GM23338 (cell line): ENCODE measurements around the gene EFR3B.

ENCODE experiments used
- CREB1 ChIP-seq: fragments of 250-450 bp; sonication (Bioruptor Pico); IDR thresholded peaks from 2 replicates; pipeline ENCODE4 v1.5.0; 2020; ENCODE audit warnings: low read depth, mild to moderate bottlenecking, moderate library complexity
- CTCF ChIP-seq, 2 experiments: fragments of 200-600 bp in 1 of 2; sonication (generic) in 1 of 2; conservative IDR thresholded peaks; 2 replicates each; pipeline versions ENCODE4 v1.5.1 to v1.6.1; 2016 to 2017; ENCODE audit warnings: antibody characterized with exemption in 2 of 2, low read depth in 2 of 2, mild to moderate bottlenecking in 2 of 2, moderate library complexity in 1 of 2
- ETS1 ChIP-seq: IDR thresholded peaks from 2 replicates; pipeline ENCODE4 v1.6.1; 2016; ENCODE audit warnings: antibody characterized with exemption
- EZH2 ChIP-seq: fragments of 200-600 bp; sonication (generic); IDR thresholded peaks from one replicate; pipeline ENCODE4 v1.8.0; 2017; ENCODE audit warnings: antibody characterized with exemption, mild to moderate bottlenecking, low read depth; ENCODE audit not compliant: unreplicated experiment
- EZH2phosphoT487 ChIP-seq: fragments of 200-600 bp; sonication (generic); IDR thresholded peaks from one replicate; pipeline ENCODE4 v1.8.1; 2018; ENCODE audit warnings: antibody characterized with exemption; ENCODE audit not compliant: unreplicated experiment
- JUNB ChIP-seq: IDR thresholded peaks from one replicate; pipeline ENCODE4 v1.6.1; 2016; ENCODE audit warnings: antibody characterized with exemption; ENCODE audit not compliant: unreplicated experiment
- NANOG ChIP-seq: IDR thresholded peaks from 2 replicates; pipeline ENCODE4 v1.6.1; 2016; ENCODE audit warnings: antibody characterized with exemption, borderline replicate concordance
- POLR2AphosphoS5 ChIP-seq: IDR thresholded peaks from 2 replicates; pipeline ENCODE4 v1.6.1; 2016; ENCODE audit warnings: antibody characterized with exemption, low read depth
- REST ChIP-seq: IDR thresholded peaks from one replicate; pipeline ENCODE4 v1.6.1; 2018; ENCODE audit warnings: antibody characterized with exemption; ENCODE audit not compliant: unreplicated experiment
- STAT1 ChIP-seq: IDR thresholded peaks from one replicate; pipeline ENCODE4 v1.6.1; 2016; ENCODE audit warnings: antibody characterized with exemption; ENCODE audit not compliant: unreplicated experiment
- ZNF114 ChIP-seq: fragments of 250-450 bp; sonication (Bioruptor Pico); IDR thresholded peaks from 2 replicates; pipeline ENCODE4 v1.5.0; 2020; ENCODE audit warnings: mild to moderate bottlenecking, moderate library complexity
- ZNF331 ChIP-seq: fragments of 250-450 bp; sonication (Bioruptor Pico); IDR thresholded peaks from 2 replicates; pipeline ENCODE4 v1.5.0; 2020; ENCODE audit warnings: low read depth, mild to moderate bottlenecking, moderate library complexity

- TF ChIP-seq CTCF (conservative IDR thresholded peaks at IDR 0.05; ENCODE audit: low read depth in 2 of 2) (no peak), POLR2AphosphoS5 (no peak), EZH2 (no peak), REST (no peak), EZH2phosphoT487 (no peak), ETS1 (no peak), CREB1 (CRISPR knock-in tag) (no peak), ZNF331 (CRISPR knock-in tag) (no peak), ZNF114 (no peak), JUNB (no peak), NANOG (no peak), STAT1 (no peak)
Measured at GRCh38 chr2:25029183-25029554, 12.7 kb upstream of the EFR3B start.
